GM20000 (cell line): ENCODE data around the gene CCDC90B.

Experiments used
- DNase-seq: peaks from one replicate; pipeline ENCODE4 v3.0.0; 2012; ENCODE audit warnings: low spot score
- CTCF ChIP-seq: IDR thresholded peaks from 2 replicates; pipeline ENCODE4 v1.5.1; 2012; ENCODE audit warnings: mild to moderate bottlenecking, control low read depth; ENCODE audit errors: extremely low read depth, missing control alignments

The CCDC90B gene

GRCh38 chr11:83285771-83286528 lies at the start of gene CCDC90B:
CCDC90B (minus strand) TSS chr11:83286367; CDS start chr11:83285972, 395 bp downstream.
- peak; percentile 45 for TF ChIP-seq CTCF
- peak; percentile 88 for DNase-seq

- DNase-seq, result no peak
- TF ChIP-seq CTCF, result no peak
Measured at GRCh38 chr11:83335446-83336070, 49.4 kb upstream of the CCDC90B start.

- TF ChIP-seq CTCF, result no peak
- DNase-seq, result no peak
Measured at GRCh38 chr11:83330303-83330702, 44.1 kb upstream of the CCDC90B start.

GRCh38 chr11:83326326-83326725 lies 40.2 kb upstream of the CCDC90B start:
- DNase-seq, result no peak
- TF ChIP-seq CTCF, result no peak

GRCh38 chr11:83319346-83319745 lies 33.2 kb upstream of the CCDC90B start:
- no peak for DNase-seq
- no peak for TF ChIP-seq CTCF

GRCh38 chr11:83318931-83319330 lies 32.8 kb upstream of the CCDC90B start:
- TF ChIP-seq CTCF, result no peak
- no peak for DNase-seq
